Right hindlimb (tissue), 1 donor: ENCODE data around the gene CD101.

Experiments used
- DNase-seq: peaks from one replicate; pipeline ENCODE4 v3.0.0-alpha.2; 2018

The CD101 gene

DNA sequence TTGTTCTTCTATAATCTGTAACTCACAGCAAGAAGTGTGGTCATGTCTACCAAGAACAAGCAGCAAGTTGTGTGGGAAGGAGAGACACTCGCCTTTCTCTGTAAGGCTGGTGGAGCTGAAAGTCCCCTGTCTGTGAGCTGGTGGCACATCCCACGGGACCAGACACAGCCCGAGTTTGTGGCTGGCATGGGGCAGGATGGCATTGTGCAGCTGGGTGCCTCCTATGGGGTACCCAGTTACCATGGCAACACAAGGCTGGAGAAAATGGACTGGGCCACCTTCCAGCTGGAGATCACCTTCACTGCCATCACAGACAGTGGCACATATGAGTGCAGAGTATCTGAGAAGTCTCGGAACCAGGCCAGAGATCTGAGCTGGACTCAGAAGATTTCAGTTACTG, 15.5 kb downstream of the CD101 start:
- no peak for DNase-seq

DNA sequence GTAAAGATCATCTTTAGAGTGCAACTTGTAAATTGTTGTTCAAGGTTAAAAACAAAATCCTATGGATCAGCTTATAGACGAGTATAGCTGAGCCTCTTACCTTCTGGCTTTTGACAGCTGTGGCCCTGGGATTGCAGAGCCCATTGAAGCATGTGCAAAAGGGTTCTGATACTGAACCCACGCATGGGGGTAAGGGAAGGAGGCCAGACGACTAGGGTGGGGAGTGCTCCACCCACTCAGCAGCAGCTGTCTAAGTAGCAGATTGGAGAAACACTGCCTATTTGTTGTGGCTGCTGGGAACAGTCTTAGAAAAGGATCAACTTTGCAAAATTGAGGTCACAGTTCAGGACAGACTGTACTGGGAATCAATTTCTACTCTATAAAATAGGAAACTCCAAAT, 16.1 kb downstream of the CD101 start:
- DNase-seq = no peak

DNA sequence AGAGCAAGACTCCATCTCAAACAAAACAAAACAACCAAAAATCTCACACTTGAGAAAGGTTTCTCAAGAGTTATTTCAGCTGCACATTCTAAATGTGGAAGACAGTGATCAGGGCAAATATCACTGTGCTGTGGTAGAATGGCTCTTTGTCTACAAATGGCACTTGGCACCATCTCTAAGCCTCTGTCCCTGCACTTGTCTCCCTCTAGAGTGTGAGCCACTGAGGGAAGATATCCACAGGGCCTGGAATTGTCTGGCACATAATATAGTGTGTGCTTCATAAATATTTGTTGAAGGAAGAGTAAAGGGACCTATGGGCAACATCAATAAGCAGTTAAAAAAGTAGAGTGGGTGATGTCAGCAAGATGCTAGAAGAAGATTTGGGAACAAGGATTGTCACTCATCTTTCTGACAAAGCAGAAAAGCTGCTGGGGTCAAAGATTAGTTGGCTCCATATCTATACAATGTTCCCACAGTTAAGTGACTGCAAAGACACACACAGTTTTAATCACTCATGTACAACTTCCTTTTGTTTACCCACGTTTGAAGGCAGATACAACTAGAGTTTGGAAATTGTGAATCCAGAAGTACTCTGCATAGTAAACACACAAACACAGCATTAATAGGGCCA, 19.1 kb downstream of the CD101 start:
- no peak for DNase-seq

DNA sequence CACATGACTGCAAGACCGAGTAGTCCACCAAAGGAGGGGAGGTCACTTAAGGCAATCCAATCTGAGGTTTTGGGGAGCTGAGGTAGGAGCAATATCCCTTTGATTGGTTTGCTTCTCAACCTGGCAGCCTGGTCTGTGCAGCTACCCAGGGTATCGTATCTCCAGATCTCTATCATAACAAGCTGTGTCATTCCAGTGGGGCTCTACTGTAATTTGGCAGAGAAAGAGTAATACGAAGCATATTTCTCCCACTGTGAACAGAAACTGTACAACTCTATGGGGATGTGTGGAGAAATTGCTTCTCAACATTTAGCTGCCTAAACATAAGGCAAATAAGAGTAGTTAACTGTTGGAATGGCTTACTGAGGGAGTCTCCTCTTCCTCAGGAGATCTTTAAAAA, 20.6 kb downstream of the CD101 start:
- no peak for DNase-seq

DNA sequence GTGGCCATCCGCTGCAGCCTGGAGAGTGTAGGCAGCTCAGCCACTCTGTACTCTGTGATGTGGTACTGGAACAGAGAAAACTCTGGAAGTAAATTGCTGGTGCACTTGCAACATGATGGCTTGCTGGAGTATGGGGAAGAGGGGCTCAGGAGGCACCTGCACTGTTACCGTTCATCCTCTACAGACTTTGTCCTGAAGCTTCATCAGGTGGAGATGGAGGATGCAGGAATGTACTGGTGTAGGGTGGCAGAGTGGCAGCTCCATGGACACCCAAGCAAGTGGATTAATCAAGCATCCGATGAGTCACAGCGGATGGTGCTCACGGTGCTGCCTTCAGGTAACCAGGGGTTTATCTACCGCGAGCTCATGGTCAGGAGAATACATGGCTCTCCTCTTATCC, 24.0 kb downstream of the CD101 start:
- DNase-seq = no peak

DNA sequence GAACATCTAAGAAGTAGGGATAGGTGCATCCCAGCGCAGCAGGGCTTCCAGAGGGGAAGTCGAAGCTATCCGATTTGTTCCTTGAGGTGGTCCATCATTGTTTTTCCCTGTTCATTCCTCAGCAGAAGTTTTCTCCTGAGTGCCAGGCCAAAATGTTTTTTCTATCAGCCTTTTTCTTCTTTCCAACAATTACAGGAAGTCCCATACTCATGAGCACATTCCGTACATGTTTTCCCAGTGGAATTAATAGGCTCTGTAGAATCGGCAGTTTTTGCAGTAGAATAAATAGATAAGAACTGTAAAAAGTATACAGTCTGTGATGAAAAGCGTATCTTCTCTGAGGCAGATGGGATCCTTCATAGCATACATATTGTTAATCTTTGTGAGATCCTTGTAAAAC, 24.8 kb downstream of the CD101 start:
- no peak for DNase-seq

DNA sequence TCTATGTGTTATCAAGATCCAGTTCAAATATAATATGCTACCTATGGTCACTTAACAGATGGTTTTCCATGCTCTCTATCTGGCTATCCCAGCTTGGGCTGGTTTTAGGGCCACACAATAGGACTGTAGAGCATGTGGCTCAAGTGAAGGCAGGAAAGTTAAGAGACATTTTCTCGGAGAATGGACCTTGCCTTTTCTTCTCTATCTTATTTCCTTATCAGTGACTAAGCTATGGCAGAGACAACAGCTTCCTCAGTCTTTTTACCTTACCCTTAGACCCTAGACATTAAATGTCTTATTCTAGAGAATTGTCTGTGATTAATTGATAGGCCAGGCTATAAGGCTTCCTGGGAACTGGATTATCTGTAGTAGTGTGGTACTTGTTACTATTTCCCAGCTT, 28.1 kb downstream of the CD101 start:
- DNase-seq = no peak

DNA sequence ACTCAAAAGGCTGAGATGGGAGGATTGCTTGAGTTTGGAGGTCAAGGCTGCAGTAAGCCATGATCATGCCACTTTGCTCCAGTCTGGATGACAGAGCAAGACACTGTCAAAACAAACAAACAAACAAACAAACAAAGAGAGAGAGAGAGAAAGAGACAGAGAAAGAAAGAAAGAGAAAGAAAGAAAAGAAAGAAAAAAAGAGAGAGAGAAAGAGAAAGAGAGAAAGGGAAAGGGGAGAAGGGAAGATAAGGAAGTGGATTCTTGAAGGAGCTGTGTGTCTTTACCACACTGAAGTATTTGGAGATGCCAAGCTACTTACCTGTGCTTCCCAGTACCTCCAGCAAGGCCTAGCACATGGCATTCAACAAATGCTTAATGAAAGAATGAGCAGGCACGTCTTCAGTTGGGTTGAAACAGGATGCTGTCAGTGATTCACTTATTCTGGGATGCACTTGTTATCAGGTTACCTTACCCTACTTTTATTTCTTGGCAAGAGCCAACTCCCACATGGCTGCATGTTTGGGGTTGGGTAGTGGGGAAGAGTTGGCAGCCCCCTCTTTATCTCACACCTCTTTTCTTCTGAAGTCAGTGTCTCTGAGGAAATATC, 28.8 kb downstream of the CD101 start:
- no peak for DNase-seq

DNA sequence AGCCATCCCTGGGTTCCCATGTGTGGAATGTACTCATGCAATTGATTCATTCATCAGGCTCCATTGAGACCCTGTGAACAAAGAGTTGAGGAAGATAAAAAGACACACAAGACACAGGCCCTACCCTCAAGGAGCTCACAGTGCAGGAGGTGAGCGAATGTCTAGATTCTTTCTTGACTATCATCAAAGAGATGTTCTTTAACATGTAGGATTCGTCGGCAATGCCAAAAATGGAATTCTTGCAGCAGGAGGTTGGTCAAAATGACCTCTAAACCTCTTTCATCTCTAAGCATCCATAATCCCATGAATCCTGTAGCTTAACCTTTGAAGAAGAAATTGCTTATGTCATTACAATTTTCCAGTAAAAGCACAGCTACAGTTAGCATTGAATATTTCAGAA, 30.7 kb downstream of the CD101 start:
- DNase-seq = no peak

DNA sequence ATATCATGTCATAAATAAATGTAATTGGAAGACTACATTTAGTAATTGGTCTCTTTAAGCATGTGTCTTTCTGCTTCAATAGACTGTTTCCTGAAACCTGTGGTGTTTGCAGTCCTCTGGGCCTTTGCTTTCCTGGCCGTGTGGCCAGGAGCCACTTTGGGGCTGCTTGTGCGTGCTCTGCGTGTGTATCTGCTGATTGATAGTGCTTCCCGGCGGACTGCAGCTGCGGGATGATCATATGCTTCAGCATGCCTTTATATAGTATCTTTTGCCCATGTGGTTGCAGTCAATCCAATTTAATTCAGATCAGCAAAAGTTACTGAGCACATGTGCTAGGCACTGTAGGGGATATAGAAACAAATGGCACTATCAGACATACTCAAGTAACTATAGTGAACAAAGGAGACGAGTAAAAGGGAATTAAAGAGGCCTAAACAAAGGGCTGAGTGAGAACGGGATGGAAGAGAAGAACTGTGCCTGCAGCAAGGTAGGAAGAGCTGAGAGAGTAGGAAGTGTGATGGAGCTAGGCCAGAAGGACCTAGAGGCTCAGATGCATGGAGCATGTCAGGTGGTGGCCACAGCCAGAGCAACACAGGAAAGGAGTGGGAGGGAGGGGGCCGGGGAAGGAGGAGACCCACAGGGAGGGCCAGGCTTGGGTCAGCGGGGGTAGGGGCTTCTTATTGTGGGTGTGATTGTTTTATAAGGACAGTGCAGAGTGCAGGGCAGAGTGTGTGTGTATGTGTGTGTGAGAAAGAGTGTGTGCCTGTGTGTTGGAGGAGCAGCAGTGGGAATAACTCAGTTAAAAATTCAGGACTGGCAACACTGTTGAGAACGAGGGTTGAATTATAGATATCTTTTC, 31.4 kb downstream of the CD101 start:
- DNase-seq = peak; percentile 56

DNA sequence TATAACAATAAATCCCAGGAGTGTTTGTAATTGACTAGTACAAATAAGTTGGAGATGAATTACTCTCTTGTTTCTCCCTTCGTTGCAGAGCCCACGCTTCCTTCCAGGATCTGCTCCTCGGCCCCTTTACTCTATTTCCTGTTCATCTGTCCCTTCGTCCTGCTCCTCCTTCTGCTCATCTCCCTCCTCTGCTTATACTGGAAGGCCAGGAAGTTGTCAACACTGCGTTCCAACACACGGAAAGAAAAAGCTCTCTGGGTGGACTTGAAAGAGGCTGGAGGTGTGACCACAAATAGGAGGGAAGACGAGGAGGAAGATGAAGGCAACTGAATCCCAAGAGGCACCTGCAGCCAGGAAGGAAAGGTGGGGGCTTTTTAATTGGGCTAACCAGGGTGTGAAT, 32.2 kb downstream of the CD101 start:
- DNase-seq = no peak

DNA sequence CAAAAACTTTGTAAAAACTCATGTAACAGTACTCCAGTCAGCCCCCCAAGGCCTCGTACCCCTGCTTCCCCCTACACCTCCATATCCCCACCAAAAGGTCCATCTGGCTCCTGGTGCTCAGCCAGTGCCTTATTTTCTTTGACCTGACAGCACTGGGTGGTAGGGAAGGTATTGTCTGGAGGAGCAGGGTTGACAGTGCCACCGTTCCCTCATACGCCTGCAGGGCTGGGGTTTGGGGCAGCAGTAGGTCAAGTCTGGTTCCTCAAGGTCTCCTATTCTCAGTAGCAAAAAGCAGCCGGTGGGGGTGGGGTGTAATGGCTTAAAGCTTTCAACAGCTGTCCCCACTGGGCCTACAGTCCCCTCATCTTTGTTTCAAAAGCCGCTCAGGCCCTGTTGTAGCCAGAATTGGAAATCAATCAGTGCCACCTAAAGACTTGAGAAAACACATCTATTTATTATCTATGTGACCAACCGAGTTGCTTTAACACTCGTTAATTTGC, 33.3 kb downstream of the CD101 start:
- DNase-seq = no peak

DNA sequence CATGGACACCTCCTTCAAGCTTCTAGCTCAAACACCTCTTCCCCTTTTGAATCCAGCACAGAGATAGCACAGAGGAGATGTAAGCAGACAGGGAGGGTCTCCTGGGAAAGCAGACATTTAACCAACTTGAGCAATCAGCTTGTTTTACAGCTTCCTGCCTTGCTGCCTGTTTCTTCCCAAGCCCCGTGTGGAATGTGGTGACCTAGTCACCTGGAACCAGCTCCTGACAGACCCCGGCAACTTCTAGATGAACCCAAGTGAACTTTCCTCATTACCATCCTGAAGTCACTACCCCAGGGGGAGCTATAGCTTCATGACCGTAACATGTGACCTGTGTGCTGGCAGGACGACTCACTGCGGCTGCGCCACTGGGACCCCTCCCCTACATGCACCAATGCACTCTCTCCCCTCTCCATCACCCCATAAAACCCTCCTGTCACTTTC, 34.5 kb downstream of the CD101 start:
- no peak for DNase-seq

DNA sequence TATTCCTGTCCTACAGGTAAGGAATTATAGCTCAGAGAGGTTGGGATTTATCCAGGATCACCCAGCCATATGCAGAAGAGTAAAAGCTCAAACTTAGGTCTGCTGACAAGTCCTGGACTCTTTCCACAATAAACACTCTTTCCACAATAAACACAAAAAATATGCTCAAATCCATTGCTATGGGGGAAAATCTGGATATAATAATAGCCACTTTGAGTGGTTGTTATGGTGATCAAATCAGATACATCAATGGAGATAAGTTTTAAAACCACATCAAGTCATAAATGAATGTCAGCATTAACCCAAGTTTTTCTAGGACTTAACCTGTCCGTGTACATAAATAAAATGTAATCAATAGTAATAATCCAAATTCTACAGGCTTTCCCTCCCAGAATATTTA, 36.2 kb downstream of the CD101 start:
- no peak for DNase-seq

DNA sequence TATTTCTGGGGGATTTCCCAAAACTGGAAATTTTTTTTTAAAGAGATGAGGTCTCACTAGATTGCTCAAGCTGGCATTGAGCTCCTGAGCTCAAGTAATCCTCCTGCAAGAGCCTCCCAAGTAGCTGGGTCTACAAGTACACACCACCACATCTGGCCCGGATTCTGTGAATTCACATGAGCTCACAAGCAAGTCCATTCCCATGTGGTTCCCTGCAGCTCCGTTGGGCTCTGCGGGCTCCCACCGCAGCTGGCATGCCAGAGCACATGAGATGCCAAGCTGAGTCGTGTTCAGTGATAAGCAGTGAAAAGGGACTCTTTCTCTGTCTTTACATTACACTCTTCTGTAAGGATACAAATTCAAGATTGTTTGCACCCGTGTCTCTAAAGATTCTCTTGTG, 36.7 kb downstream of the CD101 start:
- DNase-seq = no peak

DNA sequence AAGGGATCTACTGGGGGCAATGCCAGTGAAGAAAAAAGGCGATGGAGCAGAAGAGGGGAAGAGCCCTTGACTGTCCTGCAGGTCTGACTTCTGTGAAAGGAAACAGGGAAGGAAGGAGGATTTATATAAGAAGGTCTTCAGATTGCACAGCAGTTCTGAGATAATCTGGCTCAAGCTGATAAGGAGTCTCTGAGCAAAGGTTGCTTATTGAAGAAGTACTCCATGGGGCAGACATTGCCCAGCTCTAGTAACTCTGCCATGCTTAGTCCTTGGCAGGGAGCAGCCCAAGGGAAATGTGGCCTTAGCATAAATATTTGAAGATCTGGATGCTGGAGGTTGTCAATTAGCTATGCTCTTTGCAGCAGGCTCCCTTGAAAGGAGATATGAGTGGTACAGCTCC, 42.7 kb downstream of the CD101 start:
- DNase-seq = no peak

DNA sequence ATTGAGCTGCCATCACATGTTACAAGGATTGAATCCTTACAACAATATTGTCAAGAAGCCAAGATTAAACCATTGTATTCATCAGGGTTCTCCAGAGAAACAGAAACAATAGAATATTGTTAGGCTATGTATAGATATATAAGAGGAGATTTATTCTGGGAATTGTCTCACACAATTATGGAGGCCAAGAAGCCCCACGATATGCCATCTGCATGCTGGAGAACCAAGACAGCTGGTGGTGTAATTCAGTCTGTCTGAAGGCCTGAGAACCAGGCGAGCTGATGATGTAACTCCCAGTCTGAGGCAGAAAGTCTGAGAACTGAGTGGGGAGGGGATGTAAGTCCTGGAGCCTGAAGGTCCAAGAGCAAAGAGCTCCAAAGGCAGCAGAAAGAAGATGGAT, 44.1 kb downstream of the CD101 start:
- DNase-seq = peak; percentile 26

DNA sequence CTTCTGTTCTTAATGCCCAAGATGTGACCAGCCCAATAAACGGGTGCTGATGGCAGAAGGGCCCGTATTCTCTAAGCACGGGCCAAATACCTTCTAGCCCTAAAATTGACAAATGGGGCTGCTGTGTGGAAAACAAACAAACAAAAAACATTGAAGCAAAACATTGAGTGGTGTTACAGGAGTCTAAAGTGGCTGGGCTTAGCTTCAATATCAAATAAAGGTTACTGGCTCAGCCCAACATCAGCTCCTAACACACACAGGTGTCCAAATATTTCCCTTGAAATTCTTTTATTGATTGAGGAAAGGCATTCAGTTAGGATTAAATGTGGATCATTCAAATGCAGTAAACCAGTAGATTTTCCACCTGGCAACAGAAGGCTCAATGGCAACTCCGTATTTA, 45.2 kb downstream of the CD101 start:
- no peak for DNase-seq

DNA sequence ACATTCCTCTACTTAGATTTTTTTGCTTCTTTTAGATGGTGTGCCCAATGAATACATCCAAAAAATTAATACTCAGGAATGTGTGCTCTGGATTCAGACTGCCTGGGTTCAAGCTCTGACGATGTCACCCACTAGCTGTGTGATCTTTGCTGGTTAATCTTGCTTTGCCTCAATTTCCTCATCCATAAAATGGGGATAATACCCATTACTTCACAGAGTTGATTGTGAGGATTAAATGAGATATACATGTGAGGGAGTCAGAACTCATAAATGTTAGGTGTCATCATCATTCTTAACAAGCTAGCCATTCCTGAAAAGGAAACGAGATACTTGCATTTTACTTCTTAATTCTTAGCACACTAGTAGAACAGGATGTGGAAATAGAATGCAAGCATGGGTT, 45.7 kb downstream of the CD101 start:
- no peak for DNase-seq

DNA sequence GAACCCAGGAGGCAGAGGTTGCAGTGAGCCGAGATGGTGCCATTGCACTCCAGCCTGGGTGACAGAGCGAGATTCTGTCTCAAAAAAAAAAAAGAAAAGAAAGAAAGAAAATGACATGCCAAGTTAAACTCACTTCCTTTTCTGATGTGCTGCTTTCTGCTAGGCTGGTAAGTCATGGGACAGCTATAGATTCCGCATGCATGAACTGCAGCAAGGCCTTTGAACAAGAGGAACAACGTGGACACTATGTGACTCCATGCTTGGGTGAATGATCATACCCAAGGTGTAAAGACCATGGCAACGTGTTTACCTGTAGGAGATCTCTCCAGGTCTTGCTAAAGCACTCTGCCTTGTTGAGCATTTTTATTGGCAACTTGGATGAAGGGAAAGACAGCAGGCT, 48.3 kb downstream of the CD101 start:
- DNase-seq = no peak

DNA sequence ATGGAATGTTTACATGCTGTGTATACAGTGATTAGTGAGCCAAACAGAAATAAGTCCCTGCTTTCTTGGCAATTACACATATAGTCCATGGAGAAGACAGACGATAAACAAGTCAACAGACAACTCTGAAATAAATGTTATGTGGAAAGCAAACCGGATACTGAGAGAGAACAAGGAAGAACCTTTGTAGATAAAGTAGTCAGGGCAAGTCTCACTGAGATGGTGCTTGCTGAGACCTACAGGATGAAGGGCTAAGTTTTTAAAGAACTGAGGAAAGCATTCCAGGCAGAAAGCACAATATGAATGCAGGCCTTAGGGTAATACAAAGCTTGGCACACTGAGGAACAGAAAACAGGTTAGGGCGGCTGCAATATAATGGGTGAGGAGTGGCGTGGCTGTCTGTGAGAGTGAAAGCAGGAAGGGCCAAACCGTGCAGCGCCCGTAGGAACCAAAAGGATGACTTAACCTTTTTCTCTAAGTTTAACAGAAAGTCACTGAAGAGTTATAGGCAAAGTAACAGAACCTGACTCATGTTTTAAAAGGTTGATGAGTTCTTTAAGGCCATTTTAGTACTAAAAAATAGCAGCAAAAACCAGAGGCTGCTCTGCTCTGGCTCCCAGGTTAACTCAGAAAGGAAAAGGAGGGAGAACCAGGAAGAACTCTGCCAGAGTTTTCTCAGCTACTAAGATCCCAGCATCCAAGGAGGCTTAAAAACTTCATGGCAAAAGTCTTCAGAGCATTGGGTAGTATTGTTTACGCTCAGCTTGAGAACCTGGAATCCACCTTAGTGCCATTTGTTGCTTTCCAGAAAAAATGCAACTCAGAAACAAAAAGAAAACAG, 49.9 kb downstream of the CD101 start:
- no peak for DNase-seq

DNA sequence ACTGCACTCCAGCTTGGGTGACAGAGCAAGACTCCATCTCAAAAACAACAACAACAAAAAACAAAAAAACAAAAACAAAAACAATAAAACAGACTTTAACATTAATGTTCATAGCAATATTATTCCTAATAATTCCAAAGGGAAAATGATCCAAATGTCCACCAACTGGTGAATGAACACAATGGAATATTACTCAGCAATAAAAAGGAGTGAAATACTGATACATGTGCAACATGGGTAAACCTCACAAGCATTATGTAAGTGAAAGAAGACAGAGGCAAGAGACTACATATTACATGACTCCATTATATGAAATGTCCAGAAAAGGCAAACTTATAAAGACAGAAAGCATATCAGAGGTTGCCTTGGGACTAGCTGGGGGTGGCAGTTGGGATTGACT, 52.5 kb downstream of the CD101 start:
- DNase-seq = no peak

DNA sequence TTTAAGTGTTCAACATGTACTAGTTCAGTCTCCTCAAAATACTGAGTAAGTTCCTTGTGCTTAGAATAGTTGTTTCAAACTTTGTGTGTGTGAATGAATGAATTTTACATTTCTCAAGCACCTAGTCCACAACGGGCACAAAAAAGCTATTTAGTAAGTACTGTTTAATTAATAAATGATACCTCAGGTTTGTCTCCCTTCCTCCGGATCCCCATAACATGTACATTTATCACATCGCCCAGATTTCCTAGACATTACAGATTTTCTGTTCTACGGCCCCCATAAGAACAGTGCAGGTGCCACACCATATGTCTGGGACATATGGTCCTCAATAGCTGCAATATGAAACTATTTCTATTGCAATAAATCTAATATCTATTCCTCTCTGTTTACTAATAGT, 57.2 kb downstream of the CD101 start:
- DNase-seq = no peak
